Smooth muscle cell (in vitro differentiated cells): ENCODE data around the gene HOXD9. TPM values are rescaled to one million over a fixed set of nuclear protein-coding genes. Genes with fewer than 3 reads are reported as not detected.
A peak's percentile ranks its signal among the peaks of the same experiment; 100 is the strongest.

Experiments
- DNase-seq: peaks from one replicate; lab custom pipeline; 2025; ENCODE audit not compliant: unreplicated experiment; lab: John Stamatoyannopoulos, UW
- H2AFZ ChIP-seq: fragments of 200-600 bp; sonication (generic); 2 replicates; pipeline ENCODE4 v1.6.0; 2016; ENCODE audit warnings: antibody characterized with exemption, low read depth, mild to moderate bottlenecking
- H3F3A ChIP-seq: fragments of 200-600 bp; sonication (generic); 2 replicates; pipeline ENCODE4 v1.6.0; 2017; ENCODE audit warnings: antibody characterized with exemption, low read depth
- H3K27ac ChIP-seq: fragments of 200-600 bp; sonication (generic); 2 replicates; pipeline ENCODE4 v1.5.1; 2016; ENCODE audit warnings: low read depth, mild to moderate bottlenecking
- H3K27me3 ChIP-seq: fragments of 200-600 bp; sonication (generic); 2 replicates; pipeline ENCODE4 v1.6.1; 2016; ENCODE audit warnings: low read depth, mild to moderate bottlenecking
- H3K36me3 ChIP-seq: fragments of 200-600 bp; sonication (generic); 2 replicates; pipeline ENCODE4 v1.5.1; 2016; ENCODE audit warnings: low read depth
- H3K4me1 ChIP-seq: fragments of 200-600 bp; sonication (generic); 2 replicates; pipeline ENCODE4 v1.5.1; 2016; ENCODE audit warnings: low read depth
- H3K4me2 ChIP-seq: fragments of 200-600 bp; sonication (generic); 2 replicates; pipeline ENCODE4 v1.6.0; 2016; ENCODE audit warnings: mild to moderate bottlenecking
- H3K4me3 ChIP-seq: fragments of 200-600 bp; sonication (generic); 2 replicates; pipeline ENCODE4 v1.5.1; 2016; ENCODE audit warnings: mild to moderate bottlenecking
- H3K79me2 ChIP-seq: fragments of 200-600 bp; sonication (generic); 2 replicates; pipeline ENCODE4 v1.6.0; 2016; ENCODE audit warnings: low read depth, mild to moderate bottlenecking
- H3K9ac ChIP-seq: fragments of 200-600 bp; sonication (generic); 2 replicates; pipeline ENCODE4 v1.6.0; 2016; ENCODE audit warnings: low read depth
- H3K9me3 ChIP-seq: fragments of 200-600 bp; sonication (generic); replicated peaks from 2 replicates; pipeline ENCODE4 v1.5.1; 2016; ENCODE audit warnings: low read depth
- H4K20me1 ChIP-seq: fragments of 200-600 bp; sonication (generic); 2 replicates; pipeline ENCODE4 v1.6.0; 2016; ENCODE audit warnings: low read depth
- WGBS: methylation state at CpG from one replicate; pipeline ENCODE4 v1.1.7; 2016; ENCODE audit warnings: low lambda C conversion rate; 5-methylcytosine and 5-hydroxymethylcytosine counted together
- polyA plus RNA-seq: library from polyadenylated mRNA; unstranded; fragments of >200 nt; fragmentation: Nextera tagmentation; extraction: Ambion mirVana; gene quantifications from 2 replicates; pipeline ENCODE4 v1.2.1, GENCODE V29; 2016
- total RNA-seq: library from RNA; depleted of rRNA; stranded (reverse); fragments of >200 nt; gene quantifications from 2 replicates; pipeline ENCODE4 v1.2.3, GENCODE V29; 2014
- TF ChIP-seq, protein P1 (sequence below): fragments of 200-600 bp; sonication (generic); IDR thresholded peaks from 2 replicates; pipeline ENCODE4 v1.5.1; 2017; ENCODE audit warnings: borderline replicate concordance, mild to moderate bottlenecking, antibody characterized with exemption; ENCODE audit not compliant: insufficient read depth, poor library complexity, severe bottlenecking

The HOXD9 gene
- total and polyA plus RNA-seq, 2 experiments from 2014 or later = 0.49 to 2.2 TPM

DNA sequence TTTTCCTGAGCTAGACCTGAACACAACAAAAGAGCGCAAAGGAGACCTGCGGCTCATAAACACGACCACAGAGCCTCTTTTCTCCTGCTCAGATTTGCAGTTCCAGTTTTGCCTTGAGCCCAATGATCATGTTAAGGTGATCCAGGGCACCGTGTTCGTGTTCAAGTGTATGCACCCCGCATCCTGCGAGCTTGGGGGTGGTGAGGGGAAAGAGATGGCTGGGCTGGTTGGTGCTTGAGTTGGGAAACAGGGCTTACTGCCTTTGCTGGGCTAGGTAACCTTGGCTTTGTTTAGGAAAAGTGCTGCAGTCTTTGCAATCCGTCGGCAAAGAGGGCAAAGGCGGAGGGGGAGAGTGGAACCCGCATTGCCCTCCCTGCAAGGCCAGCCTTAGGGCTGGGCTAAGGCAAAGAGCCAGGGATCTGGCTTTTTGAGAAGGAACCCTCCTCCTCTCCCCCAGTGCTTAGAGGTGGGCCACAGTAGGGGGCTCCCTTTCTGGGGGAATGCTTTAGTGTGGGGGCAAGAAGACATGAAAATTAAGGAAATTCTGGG lies 4.6 kb upstream of the HOXD9 start:
- H3K4me2 ChIP-seq = no peak overlapping the region
- H3K4me3 ChIP-seq = no peak overlapping the region
- H3K9ac ChIP-seq = no peak overlapping the region
- DNase-seq = no peak
- H3K27ac ChIP-seq = no peak overlapping the region
- TF ChIP-seq, protein P1, sequence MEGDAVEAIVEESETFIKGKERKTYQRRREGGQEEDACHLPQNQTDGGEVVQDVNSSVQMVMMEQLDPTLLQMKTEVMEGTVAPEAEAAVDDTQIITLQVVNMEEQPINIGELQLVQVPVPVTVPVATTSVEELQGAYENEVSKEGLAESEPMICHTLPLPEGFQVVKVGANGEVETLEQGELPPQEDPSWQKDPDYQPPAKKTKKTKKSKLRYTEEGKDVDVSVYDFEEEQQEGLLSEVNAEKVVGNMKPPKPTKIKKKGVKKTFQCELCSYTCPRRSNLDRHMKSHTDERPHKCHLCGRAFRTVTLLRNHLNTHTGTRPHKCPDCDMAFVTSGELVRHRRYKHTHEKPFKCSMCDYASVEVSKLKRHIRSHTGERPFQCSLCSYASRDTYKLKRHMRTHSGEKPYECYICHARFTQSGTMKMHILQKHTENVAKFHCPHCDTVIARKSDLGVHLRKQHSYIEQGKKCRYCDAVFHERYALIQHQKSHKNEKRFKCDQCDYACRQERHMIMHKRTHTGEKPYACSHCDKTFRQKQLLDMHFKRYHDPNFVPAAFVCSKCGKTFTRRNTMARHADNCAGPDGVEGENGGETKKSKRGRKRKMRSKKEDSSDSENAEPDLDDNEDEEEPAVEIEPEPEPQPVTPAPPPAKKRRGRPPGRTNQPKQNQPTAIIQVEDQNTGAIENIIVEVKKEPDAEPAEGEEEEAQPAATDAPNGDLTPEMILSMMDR = no peak
- H3K36me3 ChIP-seq = no peaks in the 10 kb centered on the region
- H3K79me2 ChIP-seq = peaks cover 9% of the 10 kb centered on the region
- peaks cover 100% of the 10 kb centered on the region for H3K27me3 ChIP-seq
- no peaks in the 10 kb centered on the region for H3K4me1 ChIP-seq
- H3F3A ChIP-seq = no peaks in the 10 kb centered on the region
- H4K20me1 ChIP-seq = peaks cover 98% of the 10 kb centered on the region
- 76% methylated on average over 11 of the region's 11 CpGs for WGBS
- H2AFZ ChIP-seq = no peak overlapping the region
- H3K9me3 ChIP-seq = no peaks in the 10 kb centered on the region

- 41% methylated on average over 24 of the region's 24 CpGs for WGBS
- H4K20me1 ChIP-seq = peaks cover 98% of the 10 kb centered on the region
Measured at GRCh38 chr2:176118601-176119339, 3.7 kb upstream of the HOXD9 start.

DNA sequence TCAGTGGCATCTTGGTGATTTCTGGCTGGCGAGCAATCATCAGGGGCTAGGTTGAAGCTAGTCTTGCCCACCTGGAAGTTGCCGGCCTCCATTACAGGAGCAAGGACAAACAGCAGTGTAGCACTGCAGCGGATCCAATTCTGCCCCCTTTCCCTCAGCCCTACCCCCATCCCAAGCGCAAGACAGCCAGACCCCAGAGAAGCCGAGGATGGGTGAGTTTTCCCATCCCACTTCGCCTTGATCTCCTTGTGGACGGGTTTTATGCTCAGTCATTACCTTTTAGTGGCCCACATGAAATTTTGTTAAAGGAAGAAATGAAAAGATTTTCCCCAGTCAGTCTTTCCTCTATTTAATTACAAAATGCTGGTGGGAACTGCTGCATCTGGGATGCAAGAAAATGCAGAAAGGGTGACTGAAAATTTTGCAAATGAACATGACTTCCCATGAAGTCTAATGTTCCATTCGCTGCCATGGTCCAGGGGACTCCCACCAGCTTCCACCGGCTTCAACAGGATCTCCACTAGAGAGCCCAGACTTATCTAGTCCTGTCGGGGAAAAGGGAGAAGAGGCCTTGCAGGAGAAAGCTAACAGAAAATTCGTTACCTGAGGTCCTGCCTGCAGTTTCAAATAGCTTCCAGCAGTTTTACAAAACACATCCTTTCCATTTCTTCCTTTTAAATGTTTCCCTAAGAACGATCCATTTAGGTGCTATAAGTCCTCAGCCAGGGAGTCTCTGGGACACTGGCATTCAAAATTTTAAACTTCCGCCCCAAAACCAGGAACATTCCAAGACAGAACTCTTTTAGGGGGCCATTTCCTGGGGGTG lies 1.9 kb upstream of the HOXD9 start:
- Histone ChIP-seq H3K4me3 (no peak overlapping the region), H3K36me3 (no peaks in the 10 kb centered on the region), H3F3A (no peaks in the 10 kb centered on the region), H3K9ac (no peak overlapping the region), H3K4me2 (no peak overlapping the region), H3K4me1 (no peaks in the 10 kb centered on the region), H2AFZ (no peak overlapping the region), H4K20me1 (peaks cover 88% of the 10 kb centered on the region), H3K27me3 (peaks cover 100% of the 10 kb centered on the region), H3K27ac (no peak overlapping the region), H3K79me2 (no peaks in the 10 kb centered on the region), H3K9me3 (no peaks in the 10 kb centered on the region)
- TF ChIP-seq, protein P1 = peak; percentile 16
- 66% methylated on average over 13 of the region's 13 CpGs for WGBS
- DNase-seq = no peak

More at GRCh38 chr2:176118601-176119339, 3.7 kb upstream of the HOXD9 start:
- H3K9me3 ChIP-seq = no peaks in the 10 kb centered on the region
- no peak overlapping the region for H3K4me2 ChIP-seq
- H3K79me2 ChIP-seq = peaks cover 3% of the 10 kb centered on the region
- TF ChIP-seq, protein P1 = peak; percentile 49
- no peak overlapping the region for H2AFZ ChIP-seq
- no peaks in the 10 kb centered on the region for H3K4me1 ChIP-seq
- no peaks in the 10 kb centered on the region for H3F3A ChIP-seq
- H3K36me3 ChIP-seq = no peaks in the 10 kb centered on the region
- no peak overlapping the region for H3K9ac ChIP-seq
- H3K4me3 ChIP-seq = no peak overlapping the region
- DNase-seq = no peak
- no peak overlapping the region for H3K27ac ChIP-seq
- H3K27me3 ChIP-seq = peaks cover 100% of the 10 kb centered on the region
